ENCODE data around the gene ANKS3.

- TF ChIP-seq CTCF (IDR thresholded peaks at IDR 0.05 in 2 of 3, conservative IDR thresholded peaks at IDR 0.05 in 1 of 3; ENCODE audit: control insufficient read depth in 2 of 3, extremely low read depth in 1 of 3, insufficient read depth in 1 of 3, low read depth in 3 of 3, low read length in 3 of 3), result no peak
- TF ChIP-seq RBBP5 (conservative IDR thresholded peaks at IDR 0.05), result no peak
- no peak for TF ChIP-seq CHD2 (IDR thresholded peaks at IDR 0.05; ENCODE audit: borderline replicate concordance, low read depth, low read length)
- no peak for TF ChIP-seq GATAD2B (conservative IDR thresholded peaks at IDR 0.05; ENCODE audit: low read depth)
- no peak for TF ChIP-seq RAD21 (IDR thresholded peaks at IDR 0.05; ENCODE audit: insufficient read depth, low read depth, low read length)
- no peak for TF ChIP-seq GABPA (IDR thresholded peaks at IDR 0.05; ENCODE audit: low read depth)
- no peak for TF ChIP-seq PAX5 (IDR thresholded peaks at IDR 0.05; ENCODE audit: borderline replicate concordance, low read depth, low read length)
- TF ChIP-seq POLR2A (IDR thresholded peaks at IDR 0.05; ENCODE audit: low read depth, low read length), result no peak
- TF ChIP-seq YY1 (IDR thresholded peaks at IDR 0.05; ENCODE audit: low read depth, low read length), result no peak
- TF ChIP-seq ATF3 (IDR thresholded peaks at IDR 0.05; ENCODE audit: borderline replicate concordance, extremely low read depth, low read depth, low read length), result no peak
- no peak for TF ChIP-seq REST (IDR thresholded peaks at IDR 0.05; ENCODE audit: low read depth, low read length)
- no peak for TF ChIP-seq EP300 (IDR thresholded peaks at IDR 0.05; ENCODE audit: borderline replicate concordance in 1 of 2, control insufficient read depth in 1 of 2, low read depth in 2 of 2, low read length in 2 of 2)
- no peak for TF ChIP-seq ATF2 (IDR thresholded peaks at IDR 0.05; ENCODE audit: low read length)
- no peak for TF ChIP-seq SMC3 (IDR thresholded peaks at IDR 0.05; ENCODE audit: borderline replicate concordance, low read length)
Measured at GRCh38 chr16:4778050-4778392, 44.0 kb upstream of the ANKS3 start.
